Glutamatergic neuron (in vitro differentiated cells): ENCODE data around the gene PAX7. TPM values are rescaled to one million over a fixed set of nuclear protein-coding genes. Genes with fewer than 3 reads are reported as not detected.

Source experiments
- DNase-seq: peaks from one replicate; pipeline ENCODE4 v3.0.0; 2022
- H3K27ac Mint-ChIP-seq: one replicate; pipeline ENCODE4 v1.8.0; 2020; ENCODE audit warnings: mild to moderate bottlenecking, mixed read lengths, inconsistent platforms; ENCODE audit not compliant: unreplicated experiment
- H3K27me3 Mint-ChIP-seq: one replicate; pipeline ENCODE4 v1.8.0; 2020; ENCODE audit warnings: mild to moderate bottlenecking, moderate library complexity, mixed read lengths, inconsistent platforms; ENCODE audit not compliant: unreplicated experiment
- H3K36me3 Mint-ChIP-seq: one replicate; pipeline ENCODE4 v1.8.0; 2020; ENCODE audit warnings: mild to moderate bottlenecking, mixed read lengths, inconsistent platforms; ENCODE audit not compliant: unreplicated experiment
- H3K4me1 Mint-ChIP-seq: one replicate; pipeline ENCODE4 v1.8.0; 2020; ENCODE audit warnings: mild to moderate bottlenecking, low read depth, mixed read lengths, inconsistent platforms; ENCODE audit not compliant: unreplicated experiment
- H3K4me3 Mint-ChIP-seq: one replicate; pipeline ENCODE4 v1.8.0; 2020; ENCODE audit warnings: mild to moderate bottlenecking, mixed read lengths, inconsistent platforms; ENCODE audit not compliant: unreplicated experiment
- H3K9me3 Mint-ChIP-seq: one replicate; pipeline ENCODE4 v1.8.0; 2020; ENCODE audit warnings: mild to moderate bottlenecking, moderate library complexity, mixed read lengths, inconsistent platforms; ENCODE audit not compliant: unreplicated experiment
- total RNA-seq: library from RNA; stranded (reverse); fragmentation: NEBNext Ultra II Directional; extraction: Animal tissue kit (Norgen Biotek cat#: 25700); gene quantifications from one replicate; pipeline ENCODE4 v1.2.1, GENCODE V29; 2021; ENCODE audit not compliant: unreplicated experiment
- TF ChIP-seq, protein P1 (sequence below): fragments of 200-600 bp; sonication (generic); IDR thresholded peaks from one replicate; pipeline ENCODE4 v1.5.0; 2021; ENCODE audit not compliant: partially characterized antibody, unreplicated experiment

Gene PAX7
- total RNA-seq, 1 donor from 2014 or later, result 0.07 TPM

DNA sequence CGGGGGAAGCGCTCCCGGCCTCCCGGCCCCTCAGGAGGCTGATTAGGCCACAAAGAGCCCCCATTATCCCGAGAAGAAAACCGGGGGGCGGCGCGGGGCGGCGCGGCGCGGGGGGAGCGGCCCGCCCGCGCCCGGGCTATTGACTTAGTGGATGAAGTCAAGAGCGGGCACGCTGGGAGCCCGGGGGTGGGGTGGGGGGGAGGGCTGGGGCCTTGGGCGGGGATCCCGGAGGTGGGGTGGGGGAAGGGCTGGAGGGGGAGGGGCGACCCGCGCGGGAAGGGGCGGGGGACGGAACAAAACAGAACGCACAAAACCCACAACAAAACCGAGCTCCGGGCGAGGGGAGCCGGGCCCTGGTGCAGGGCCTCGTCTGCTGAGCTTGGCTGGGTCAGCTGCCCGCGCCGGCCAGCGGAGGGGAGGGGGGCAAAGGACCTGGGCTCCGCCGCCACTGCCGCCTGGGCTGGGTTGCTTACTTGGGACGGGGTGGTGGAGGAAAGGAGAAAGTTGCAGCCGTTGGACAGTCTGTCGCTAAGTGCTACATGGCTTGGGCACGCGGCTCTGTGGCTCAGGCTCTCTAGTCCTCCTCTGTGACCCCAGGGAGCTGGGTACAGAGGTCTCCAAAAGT lies 16.3 kb downstream of the PAX7 start:
- DNase-seq, result no peak
- Mint-ChIP-seq H3K4me1 (peaks cover 14% of the 10 kb centered on the region), H3K9me3 (peaks cover 7% of the 10 kb centered on the region), H3K36me3 (no peaks in the 10 kb centered on the region), H3K27me3 (peaks cover 42% of the 10 kb centered on the region), H3K4me3 (no peak overlapping the region), H3K27ac (no peak overlapping the region)
- TF ChIP-seq, protein P1, sequence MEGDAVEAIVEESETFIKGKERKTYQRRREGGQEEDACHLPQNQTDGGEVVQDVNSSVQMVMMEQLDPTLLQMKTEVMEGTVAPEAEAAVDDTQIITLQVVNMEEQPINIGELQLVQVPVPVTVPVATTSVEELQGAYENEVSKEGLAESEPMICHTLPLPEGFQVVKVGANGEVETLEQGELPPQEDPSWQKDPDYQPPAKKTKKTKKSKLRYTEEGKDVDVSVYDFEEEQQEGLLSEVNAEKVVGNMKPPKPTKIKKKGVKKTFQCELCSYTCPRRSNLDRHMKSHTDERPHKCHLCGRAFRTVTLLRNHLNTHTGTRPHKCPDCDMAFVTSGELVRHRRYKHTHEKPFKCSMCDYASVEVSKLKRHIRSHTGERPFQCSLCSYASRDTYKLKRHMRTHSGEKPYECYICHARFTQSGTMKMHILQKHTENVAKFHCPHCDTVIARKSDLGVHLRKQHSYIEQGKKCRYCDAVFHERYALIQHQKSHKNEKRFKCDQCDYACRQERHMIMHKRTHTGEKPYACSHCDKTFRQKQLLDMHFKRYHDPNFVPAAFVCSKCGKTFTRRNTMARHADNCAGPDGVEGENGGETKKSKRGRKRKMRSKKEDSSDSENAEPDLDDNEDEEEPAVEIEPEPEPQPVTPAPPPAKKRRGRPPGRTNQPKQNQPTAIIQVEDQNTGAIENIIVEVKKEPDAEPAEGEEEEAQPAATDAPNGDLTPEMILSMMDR, result no peak

DNA sequence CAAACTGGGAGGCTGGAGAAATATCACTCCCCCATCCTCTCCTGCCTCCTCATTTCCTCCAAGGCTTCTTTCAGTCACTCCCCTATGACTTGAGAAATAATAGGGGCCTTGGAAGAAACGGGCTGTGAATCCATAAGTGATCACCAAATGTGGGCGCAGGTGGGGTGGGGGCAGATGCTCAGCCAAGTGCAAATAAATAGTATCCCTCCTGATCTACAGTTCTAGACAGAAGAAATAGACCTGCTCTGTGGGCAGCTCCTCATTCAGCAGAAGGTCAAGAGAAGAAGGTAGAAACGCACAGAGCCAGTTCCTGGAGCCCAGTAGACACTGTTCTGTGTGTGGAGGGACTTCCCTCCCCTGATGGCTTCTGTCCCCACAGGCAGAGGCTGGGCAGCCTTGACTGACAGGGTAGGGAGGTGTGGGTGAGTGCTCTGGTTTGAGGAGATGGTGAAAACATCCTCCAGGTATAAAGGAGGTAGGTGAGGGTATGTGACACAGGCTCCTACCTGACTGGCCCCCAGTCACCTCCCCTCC lies 17.1 kb downstream of the PAX7 start:
- H3K36me3 Mint-ChIP-seq, result no peaks in the 10 kb centered on the region
- peaks cover 7% of the 10 kb centered on the region for H3K9me3 Mint-ChIP-seq
- H3K4me3 Mint-ChIP-seq, result no peak overlapping the region
- H3K27ac Mint-ChIP-seq, result no peak overlapping the region
- TF ChIP-seq, protein P1, result no peak
- peaks cover 44% of the 10 kb centered on the region for H3K27me3 Mint-ChIP-seq
- no peak for DNase-seq
- H3K4me1 Mint-ChIP-seq, result peaks cover 14% of the 10 kb centered on the region

DNA sequence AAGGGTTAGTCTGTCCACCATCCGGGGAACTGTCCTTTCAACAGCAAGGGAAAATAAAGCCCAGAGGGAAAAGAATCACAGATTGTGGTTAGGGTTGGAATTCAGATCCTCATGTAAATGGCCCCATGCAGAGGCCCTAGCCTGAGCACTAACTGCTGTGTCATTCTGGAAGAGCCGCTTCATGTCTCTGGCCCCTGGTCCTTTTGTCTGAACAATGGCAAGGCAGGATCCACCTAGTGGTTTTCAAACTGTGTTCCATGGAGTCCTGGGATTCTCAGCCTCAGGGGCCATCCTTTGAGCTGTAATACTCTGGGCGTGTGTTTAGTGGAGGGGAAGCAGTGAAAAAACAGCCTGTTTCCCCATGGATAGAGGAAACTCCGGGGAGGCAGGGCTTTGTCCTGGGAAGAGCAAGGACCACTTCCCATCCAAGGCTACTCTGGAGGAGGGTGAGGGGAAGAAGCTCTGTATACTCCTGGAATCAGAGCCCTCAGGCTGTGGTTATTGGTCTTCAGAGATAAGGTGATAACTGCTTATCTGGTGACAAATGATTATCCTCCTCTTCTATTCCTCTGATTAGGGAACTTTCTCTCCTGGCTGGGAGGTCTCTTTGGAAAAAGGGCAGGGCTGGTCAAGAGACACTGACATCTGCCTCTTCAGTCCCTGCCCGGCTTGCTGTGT lies 19.2 kb downstream of the PAX7 start:
- Mint-ChIP-seq H3K4me1 (peaks cover 7% of the 10 kb centered on the region), H3K27me3 (peaks cover 34% of the 10 kb centered on the region), H3K4me3 (no peak overlapping the region), H3K9me3 (peaks cover 5% of the 10 kb centered on the region), H3K27ac (no peak overlapping the region), H3K36me3 (no peaks in the 10 kb centered on the region)
- no peak for DNase-seq
- TF ChIP-seq, protein P1, result no peak

DNA sequence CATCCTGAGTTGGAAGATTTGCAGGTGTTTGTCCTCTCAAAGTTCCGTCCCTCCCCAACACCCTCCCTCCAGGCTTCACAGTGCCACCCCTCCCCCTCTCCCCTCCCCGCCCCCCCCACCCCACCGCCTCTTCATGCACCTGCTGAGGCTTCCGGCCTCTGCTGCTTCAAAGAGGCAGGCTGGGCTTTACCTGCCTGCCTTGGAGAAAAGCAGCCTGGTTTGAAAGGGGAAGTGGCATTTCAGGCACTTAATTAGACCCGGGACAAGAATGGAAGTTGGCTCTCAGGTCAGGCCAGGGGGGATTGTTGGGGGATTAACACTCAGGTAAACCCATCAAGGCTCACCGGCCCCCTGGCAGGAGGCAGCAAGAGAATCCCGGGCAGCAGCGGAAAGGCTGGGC lies 21.1 kb downstream of the PAX7 start:
- DNase-seq, result no peak
- H3K27me3 Mint-ChIP-seq, result peaks cover 29% of the 10 kb centered on the region
- H3K9me3 Mint-ChIP-seq, result peaks cover 8% of the 10 kb centered on the region

DNA sequence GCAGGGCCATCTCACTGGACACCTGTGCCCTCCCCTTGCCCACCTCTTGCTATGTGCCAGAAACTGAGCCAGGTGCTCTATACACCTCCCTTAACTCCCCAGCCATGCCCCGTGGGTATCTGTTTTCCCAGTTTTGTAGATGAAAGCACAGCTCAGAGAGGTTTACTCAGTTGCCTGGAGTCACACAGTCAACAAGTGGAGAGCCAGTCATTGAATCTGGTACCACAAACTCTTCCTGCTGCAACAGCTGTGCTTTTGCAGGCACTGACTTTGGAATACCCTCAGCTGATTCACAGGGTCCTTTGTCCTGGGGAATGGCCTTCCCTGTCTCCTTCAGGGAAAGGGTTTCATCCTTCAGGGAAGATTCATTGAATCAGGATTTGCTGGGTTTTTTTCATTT lies 22.1 kb downstream of the PAX7 start:
- H3K4me3 Mint-ChIP-seq, result no peak overlapping the region
- H3K27ac Mint-ChIP-seq, result no peak overlapping the region
- H3K9me3 Mint-ChIP-seq, result peaks cover 8% of the 10 kb centered on the region
- TF ChIP-seq, protein P1, result no peak
- no peaks in the 10 kb centered on the region for H3K36me3 Mint-ChIP-seq
- H3K27me3 Mint-ChIP-seq, result peaks cover 27% of the 10 kb centered on the region
- DNase-seq, result no peak
- H3K4me1 Mint-ChIP-seq, result peaks cover 11% of the 10 kb centered on the region

More for the DNA sequence above, 21.1 kb downstream of the PAX7 start:
- TF ChIP-seq, protein P1, result no peak
- Mint-ChIP-seq H3K27ac (no peak overlapping the region), H3K4me3 (no peak overlapping the region), H3K36me3 (no peaks in the 10 kb centered on the region), H3K4me1 (peaks cover 4% of the 10 kb centered on the region)
